Testis (tissue), 3 donors: Measurements from ENCODE around the gene SLC24A3. TPM values are rescaled to one million over a fixed set of nuclear protein-coding genes. Genes with fewer than 3 reads are reported as not detected.

Experiments used
- DNase-seq: peaks from one replicate; pipeline ENCODE4 v3.0.0-alpha.2; 2019
- H3K27ac ChIP-seq, 2 donors: fragments of 200-600 bp; sonication (generic); one replicate each; pipeline ENCODE4 v1.5.1; 2019
- H3K27me3 ChIP-seq: fragments of 200-600 bp; sonication (generic); one replicate; pipeline ENCODE4 v1.5.1; 2019
- H3K36me3 ChIP-seq: fragments of 200-600 bp; sonication (generic); one replicate; pipeline ENCODE4 v1.5.1; 2017; ENCODE audit warnings: low read depth; ENCODE audit errors: missing control alignments
- H3K4me1 ChIP-seq: fragments of 200-600 bp; sonication (generic); one replicate; pipeline ENCODE4 v1.5.1; 2019
- H3K4me3 ChIP-seq, 2 donors: fragments of 200-600 bp; sonication (generic); one replicate each; pipeline ENCODE4 v1.5.1; 2017 to 2019
- H3K9me3 ChIP-seq: fragments of 200-600 bp; sonication (generic); one replicate; pipeline ENCODE4 v1.5.1; 2017
- POLR2A ChIP-seq: fragments of 450-650 bp; IDR thresholded peaks from one replicate; pipeline ENCODE4 v1.6.1; 2017; ENCODE audit warnings: antibody characterized with exemption, mild to moderate bottlenecking, moderate library complexity
- WGBS, 2 donors: methylation state at CpG; one replicate each; pipeline ENCODE4 v1.1.5; 2018; 5-methylcytosine and 5-hydroxymethylcytosine counted together
- intact Hi-C: fragments of 100-400 bp; cut with DNase I; formaldehyde crosslinking; loops from one replicate; pipeline ENCODE4 v1.15.1; 2023; ENCODE audit warnings: low total_unique reads
- polyA plus RNA-seq: library from polyadenylated mRNA; stranded (reverse); fragments of 350-450 nt; fragmentation: Illumina TruSeq; extraction: RNeasy Lipid Tissue Mini Kit (QIAGEN cat#74804); gene quantifications from one replicate; pipeline ENCODE4 v1.2.3, GENCODE V29; 2014; ENCODE audit warnings: low read depth, low replicate concordance; ENCODE audit not compliant: insufficient read depth
- total RNA-seq, 2 donors: library from RNA; depleted of rRNA; stranded (reverse); fragments of >200 nt; gene quantifications; one replicate each; pipeline ENCODE4 v1.2.3, GENCODE V29; 2016
- TF ChIP-seq, protein P1 (sequence below), 3 experiments: fragments of 450-650 bp in 2 of 3; fragments of 200-600 bp in 1 of 3; sonication (generic) in 1 of 3; IDR thresholded peaks; one replicate each; pipeline ENCODE4 v1.5.1; 2016 to 2019; ENCODE audit warnings: antibody characterized with exemption in 3 of 3, mild to moderate bottlenecking in 2 of 3, moderate library complexity in 1 of 3

SLC24A3 gene
- total and polyA plus RNA-seq, 3 donors from 2014 or later: 2.4 to 4.5 (median 3.8) TPM

DNA sequence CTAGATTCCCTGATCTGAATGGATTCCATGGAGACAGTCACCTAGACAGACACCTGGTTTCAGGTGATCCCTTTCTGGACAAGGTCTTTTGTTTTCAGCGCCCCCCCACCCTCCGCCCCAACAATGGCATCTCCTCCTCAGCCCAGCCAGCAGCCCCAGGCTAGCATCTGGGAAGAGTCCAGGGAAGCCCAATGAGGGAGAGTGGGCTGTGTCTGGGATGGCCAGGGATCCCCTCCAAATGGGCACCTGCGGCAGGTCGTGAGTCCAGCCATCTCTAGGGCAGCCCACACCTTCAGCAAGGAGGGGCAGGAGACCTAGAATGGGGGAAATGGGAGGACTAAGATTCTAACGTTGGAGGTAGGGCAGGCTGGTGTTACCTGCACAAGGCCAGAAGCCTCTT lies 1.2 kb upstream of the SLC24A3 start:
- TF ChIP-seq, protein P1, sequence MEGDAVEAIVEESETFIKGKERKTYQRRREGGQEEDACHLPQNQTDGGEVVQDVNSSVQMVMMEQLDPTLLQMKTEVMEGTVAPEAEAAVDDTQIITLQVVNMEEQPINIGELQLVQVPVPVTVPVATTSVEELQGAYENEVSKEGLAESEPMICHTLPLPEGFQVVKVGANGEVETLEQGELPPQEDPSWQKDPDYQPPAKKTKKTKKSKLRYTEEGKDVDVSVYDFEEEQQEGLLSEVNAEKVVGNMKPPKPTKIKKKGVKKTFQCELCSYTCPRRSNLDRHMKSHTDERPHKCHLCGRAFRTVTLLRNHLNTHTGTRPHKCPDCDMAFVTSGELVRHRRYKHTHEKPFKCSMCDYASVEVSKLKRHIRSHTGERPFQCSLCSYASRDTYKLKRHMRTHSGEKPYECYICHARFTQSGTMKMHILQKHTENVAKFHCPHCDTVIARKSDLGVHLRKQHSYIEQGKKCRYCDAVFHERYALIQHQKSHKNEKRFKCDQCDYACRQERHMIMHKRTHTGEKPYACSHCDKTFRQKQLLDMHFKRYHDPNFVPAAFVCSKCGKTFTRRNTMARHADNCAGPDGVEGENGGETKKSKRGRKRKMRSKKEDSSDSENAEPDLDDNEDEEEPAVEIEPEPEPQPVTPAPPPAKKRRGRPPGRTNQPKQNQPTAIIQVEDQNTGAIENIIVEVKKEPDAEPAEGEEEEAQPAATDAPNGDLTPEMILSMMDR (IDR thresholded peaks at IDR 0.05): no peak
- no peak for TF ChIP-seq POLR2A

DNA sequence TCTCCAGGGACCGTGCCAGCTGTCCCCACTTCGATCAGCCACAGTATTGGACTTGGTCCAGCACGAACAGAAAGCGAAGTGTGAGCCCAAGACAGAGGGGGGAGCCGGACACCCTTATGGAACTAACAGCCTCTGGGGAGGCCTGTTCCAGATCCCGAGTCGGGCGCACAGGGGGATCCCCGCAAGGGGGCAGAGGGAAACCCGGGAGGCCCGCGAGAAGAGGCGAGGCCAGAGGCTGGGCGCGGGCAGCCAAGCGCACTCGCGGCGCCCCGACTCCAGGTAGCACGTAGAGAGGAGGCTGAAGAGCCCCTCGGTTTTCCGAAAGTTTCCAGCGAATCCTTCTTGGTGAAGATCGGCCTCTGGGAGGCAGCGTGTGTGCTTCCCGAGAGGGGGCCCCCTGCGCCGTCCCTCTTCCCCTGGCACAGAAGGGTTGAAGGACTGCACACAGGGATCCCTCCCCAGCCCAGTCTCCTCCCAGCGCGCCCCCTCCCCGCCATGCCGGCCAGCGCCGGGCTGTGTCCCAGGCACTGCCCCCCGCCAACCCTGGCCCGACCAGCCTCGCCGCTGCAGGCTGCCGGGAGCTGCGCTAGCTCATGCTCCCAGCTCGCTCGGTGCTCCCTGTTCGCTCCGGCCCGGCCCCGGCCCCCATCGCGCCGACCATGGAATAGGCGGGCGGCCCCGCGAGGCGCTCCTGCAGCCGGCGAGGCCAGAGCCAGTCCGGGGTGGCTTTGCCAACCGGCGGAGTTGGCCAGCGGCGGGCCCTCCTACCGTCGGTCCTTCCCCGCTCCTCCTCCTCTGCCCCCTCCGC lies 577 bp upstream of the SLC24A3 start:
- H3K9me3 ChIP-seq: no peaks in the 10 kb centered on the region
- H3K27me3 ChIP-seq: no peaks in the 10 kb centered on the region
- intact Hi-C loops: loop anchor here (10.0 kb wide), 2 partner anchors 373 to 453 kb away; no protein-coding TSS in a partner anchor
- 0 to 1% methylated on average over 12 to 39 of the region's 66 CpGs for WGBS, 2 donors
- peak; percentile 32 for DNase-seq
- H3K36me3 ChIP-seq: no peaks in the 10 kb centered on the region
- no peaks in the 10 kb centered on the region for H3K4me1 ChIP-seq
- peak overlapping the region; percentile 39 to 50 for H3K27ac ChIP-seq
- H3K4me3 ChIP-seq: peak overlapping the region; percentile 62 to 69
- no peak for TF ChIP-seq POLR2A
- TF ChIP-seq, protein P1 (IDR thresholded peaks at IDR 0.05): no peak

More for the DNA sequence above, 1.2 kb upstream of the SLC24A3 start:
- H3K4me1 ChIP-seq: no peaks in the 10 kb centered on the region
- H3K27ac ChIP-seq: no peak overlapping the region
- WGBS, 2 donors: 43 to 48% methylated on average over 3 to 5 of the region's 5 CpGs
- intact Hi-C loops: loop anchor here (10.0 kb wide), 2 partner anchors 374 to 454 kb away; no protein-coding TSS in a partner anchor
- H3K9me3 ChIP-seq: no peaks in the 10 kb centered on the region
- no peaks in the 10 kb centered on the region for H3K36me3 ChIP-seq
- DNase-seq: no peak
- H3K4me3 ChIP-seq: peak overlapping the region in 1 of 2 donors; percentile 69
- no peaks in the 10 kb centered on the region for H3K27me3 ChIP-seq

DNA sequence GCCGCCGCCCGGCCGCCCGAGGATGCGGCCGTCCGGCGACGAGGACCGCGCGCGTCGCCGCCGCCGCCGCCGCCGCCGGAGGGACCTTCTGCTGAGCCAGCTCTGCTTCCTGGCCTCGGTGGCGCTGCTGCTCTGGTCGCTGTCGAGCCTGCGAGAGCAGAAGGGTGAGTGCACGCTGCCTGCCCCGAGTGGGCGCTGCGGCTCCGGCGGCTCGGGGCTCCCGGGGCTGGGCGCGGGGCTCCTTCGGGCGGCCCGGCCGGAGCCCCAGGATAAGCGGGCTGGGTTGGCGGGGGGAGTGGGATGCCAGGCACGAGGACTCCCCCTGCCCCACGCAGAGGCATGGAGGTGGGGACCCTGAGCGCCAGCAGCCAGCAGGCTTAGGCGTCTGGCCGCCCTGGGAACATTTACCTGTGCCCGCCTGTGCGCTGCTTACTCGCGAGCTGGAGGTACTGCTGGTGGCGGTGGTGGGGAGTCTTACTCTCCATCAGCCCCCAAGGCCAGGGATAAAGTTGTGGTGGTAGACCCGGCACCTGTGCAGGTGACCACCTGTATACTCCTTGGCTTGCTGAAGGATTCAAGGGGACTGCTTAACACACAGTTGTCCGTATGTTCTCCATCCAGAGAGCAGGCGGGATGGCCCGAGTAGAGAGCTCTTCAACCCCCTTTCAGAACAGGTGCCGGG lies 520 bp downstream of the SLC24A3 start:
- Histone ChIP-seq H3K4me1 (no peaks in the 10 kb centered on the region), H3K4me3 (peak overlapping the region; percentile 50 to 60), H3K36me3 (no peaks in the 10 kb centered on the region), H3K27me3 (no peaks in the 10 kb centered on the region), H3K9me3 (no peaks in the 10 kb centered on the region), H3K27ac (peak overlapping the region; percentile 27 to 50)
- 1% methylated on average over 39 of the region's 58 CpGs; no CpG with 5 or more reads in 1 of the 2 donors for WGBS, 2 donors
- peak; percentile 84 for DNase-seq
- TF ChIP-seq POLR2A: no peak
- TF ChIP-seq, protein P1 (IDR thresholded peaks at IDR 0.05): peak; percentile 37 to 46 (median 39)
- intact Hi-C loops: loop anchor here (10.0 kb wide), 2 partner anchors 372 to 452 kb away; no protein-coding TSS in a partner anchor

DNA sequence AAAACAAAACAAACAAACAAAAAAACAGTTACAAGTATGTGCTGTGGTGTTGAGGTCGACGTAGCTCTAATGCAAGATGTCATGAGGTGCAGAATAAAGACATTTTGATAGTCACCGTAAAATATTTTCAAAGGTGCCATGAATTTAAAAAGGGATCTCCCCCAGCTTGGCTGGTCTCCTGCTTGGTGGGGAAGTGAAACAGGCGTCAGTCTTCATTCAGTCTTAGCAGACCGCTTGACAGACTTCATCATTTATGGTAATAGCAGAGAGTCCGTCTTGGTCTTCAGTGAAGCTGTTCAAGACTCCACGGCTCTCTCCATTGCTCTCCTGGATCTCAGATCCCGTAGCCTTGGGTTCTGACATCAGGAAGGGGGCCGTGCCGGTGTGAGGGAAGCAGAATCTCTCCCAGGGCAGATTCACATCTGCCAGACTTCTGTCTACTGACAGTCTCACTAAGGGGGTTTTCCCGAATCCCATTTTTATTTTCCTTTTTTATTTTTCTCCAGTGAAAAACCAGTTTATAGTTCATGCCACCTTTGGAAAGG lies 1.6 kb downstream of the SLC24A3 start:
- no peak for DNase-seq
- no peak overlapping the region for H3K27ac ChIP-seq
- WGBS, 2 donors: 43 to 54% methylated on average over 11 of the region's 11 CpGs
- no peak overlapping the region for H3K4me3 ChIP-seq
- no peak for TF ChIP-seq POLR2A
- TF ChIP-seq, protein P1 (IDR thresholded peaks at IDR 0.05): no peak
- no peaks in the 10 kb centered on the region for H3K9me3 ChIP-seq
- intact Hi-C loops: loop anchor here (10.0 kb wide), 2 partner anchors 371 to 451 kb away; no protein-coding TSS in a partner anchor
- no peaks in the 10 kb centered on the region for H3K27me3 ChIP-seq
- no peaks in the 10 kb centered on the region for H3K36me3 ChIP-seq
- no peaks in the 10 kb centered on the region for H3K4me1 ChIP-seq
